ENCODE results near the gene MISP.
A peak's percentile ranks its signal among the peaks of the same experiment; 100 is the strongest.

MISP gene

GRCh38 chr19:795691-796581 is 45.0 kb downstream of the MISP start:
- TF ChIP-seq FOXM1 (IDR thresholded peaks at IDR 0.05; ENCODE audit: borderline replicate concordance, low read depth) (no peak), YY1 (IDR thresholded peaks at IDR 0.05; ENCODE audit: low read depth) (no peak), ZBTB7A (IDR thresholded peaks at IDR 0.05; ENCODE audit: low read depth) (no peak), EGR1 (IDR thresholded peaks at IDR 0.05) (no peak), TCF12 (IDR thresholded peaks at IDR 0.05; ENCODE audit: low read depth) (no peak), CEBPB (IDR thresholded peaks at IDR 0.05) (no peak), TAF1 (IDR thresholded peaks at IDR 0.05; ENCODE audit: low read depth) (no peak), TEAD4 (IDR thresholded peaks at IDR 0.05) (no peak), RAD21 (IDR thresholded peaks at IDR 0.05; ENCODE audit: low read depth) (no peak), USF1 (IDR thresholded peaks at IDR 0.05) (no peak), CREB1 (IDR thresholded peaks at IDR 0.05; ENCODE audit: low read depth) (no peak), NFIC (IDR thresholded peaks at IDR 0.05) (no peak), EP300 (IDR thresholded peaks at IDR 0.05; ENCODE audit: borderline replicate concordance) (no peak)
- TF ChIP-seq, protein P1, sequence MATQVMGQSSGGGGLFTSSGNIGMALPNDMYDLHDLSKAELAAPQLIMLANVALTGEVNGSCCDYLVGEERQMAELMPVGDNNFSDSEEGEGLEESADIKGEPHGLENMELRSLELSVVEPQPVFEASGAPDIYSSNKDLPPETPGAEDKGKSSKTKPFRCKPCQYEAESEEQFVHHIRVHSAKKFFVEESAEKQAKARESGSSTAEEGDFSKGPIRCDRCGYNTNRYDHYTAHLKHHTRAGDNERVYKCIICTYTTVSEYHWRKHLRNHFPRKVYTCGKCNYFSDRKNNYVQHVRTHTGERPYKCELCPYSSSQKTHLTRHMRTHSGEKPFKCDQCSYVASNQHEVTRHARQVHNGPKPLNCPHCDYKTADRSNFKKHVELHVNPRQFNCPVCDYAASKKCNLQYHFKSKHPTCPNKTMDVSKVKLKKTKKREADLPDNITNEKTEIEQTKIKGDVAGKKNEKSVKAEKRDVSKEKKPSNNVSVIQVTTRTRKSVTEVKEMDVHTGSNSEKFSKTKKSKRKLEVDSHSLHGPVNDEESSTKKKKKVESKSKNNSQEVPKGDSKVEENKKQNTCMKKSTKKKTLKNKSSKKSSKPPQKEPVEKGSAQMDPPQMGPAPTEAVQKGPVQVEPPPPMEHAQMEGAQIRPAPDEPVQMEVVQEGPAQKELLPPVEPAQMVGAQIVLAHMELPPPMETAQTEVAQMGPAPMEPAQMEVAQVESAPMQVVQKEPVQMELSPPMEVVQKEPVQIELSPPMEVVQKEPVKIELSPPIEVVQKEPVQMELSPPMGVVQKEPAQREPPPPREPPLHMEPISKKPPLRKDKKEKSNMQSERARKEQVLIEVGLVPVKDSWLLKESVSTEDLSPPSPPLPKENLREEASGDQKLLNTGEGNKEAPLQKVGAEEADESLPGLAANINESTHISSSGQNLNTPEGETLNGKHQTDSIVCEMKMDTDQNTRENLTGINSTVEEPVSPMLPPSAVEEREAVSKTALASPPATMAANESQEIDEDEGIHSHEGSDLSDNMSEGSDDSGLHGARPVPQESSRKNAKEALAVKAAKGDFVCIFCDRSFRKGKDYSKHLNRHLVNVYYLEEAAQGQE (IDR thresholded peaks at IDR 0.05; ENCODE audit: low read depth): no peak
- TF ChIP-seq, protein P2, sequence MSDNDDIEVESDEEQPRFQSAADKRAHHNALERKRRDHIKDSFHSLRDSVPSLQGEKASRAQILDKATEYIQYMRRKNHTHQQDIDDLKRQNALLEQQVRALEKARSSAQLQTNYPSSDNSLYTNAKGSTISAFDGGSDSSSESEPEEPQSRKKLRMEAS (IDR thresholded peaks at IDR 0.05): no peak

- TF ChIP-seq ZBTB7A (IDR thresholded peaks at IDR 0.05; ENCODE audit: low read depth) (no peak), FOXM1 (IDR thresholded peaks at IDR 0.05; ENCODE audit: borderline replicate concordance, low read depth) (no peak), TCF12 (IDR thresholded peaks at IDR 0.05; ENCODE audit: low read depth) (peak; percentile 40; the same call in 1 of the 2 replicates), USF1 (IDR thresholded peaks at IDR 0.05) (peak; percentile 99), EP300 (IDR thresholded peaks at IDR 0.05; ENCODE audit: borderline replicate concordance) (no peak), TEAD4 (IDR thresholded peaks at IDR 0.05) (peak; percentile 49; the same call in 1 of the 2 replicates), TAF1 (IDR thresholded peaks at IDR 0.05; ENCODE audit: low read depth) (peak; percentile 61), YY1 (IDR thresholded peaks at IDR 0.05; ENCODE audit: low read depth) (peak; percentile 99), CEBPB (IDR thresholded peaks at IDR 0.05) (no peak), EGR1 (IDR thresholded peaks at IDR 0.05) (peak; percentile 99), CREB1 (IDR thresholded peaks at IDR 0.05; ENCODE audit: low read depth) (peak; percentile 66), NFIC (IDR thresholded peaks at IDR 0.05) (peak; percentile 86), RAD21 (IDR thresholded peaks at IDR 0.05; ENCODE audit: low read depth) (no peak)
- TF ChIP-seq, protein P1 (IDR thresholded peaks at IDR 0.05; ENCODE audit: low read depth): no peak
- TF ChIP-seq, protein P2 (IDR thresholded peaks at IDR 0.05): peak; percentile 97
These were observed 46.0 kb downstream of the MISP start, which contains the start of gene PTBP1 for GRCh38 chr19:796692-797527. Gene PTBP1 (plus strand): TSS chr19:797452. CDS start chr19:797498, 46 bp downstream.

- TF ChIP-seq FOXM1 (IDR thresholded peaks at IDR 0.05; ENCODE audit: borderline replicate concordance, low read depth) (no peak), USF1 (IDR thresholded peaks at IDR 0.05) (peak; percentile 5; the same call in 1 of the 2 replicates)
- TF ChIP-seq, protein P2 (IDR thresholded peaks at IDR 0.05): peak; percentile 77; the same call in 1 of the 2 replicates
These were observed 46.9 kb downstream of the MISP start for GRCh38 chr19:797528-798414.
